HG02588 (cell line): ENCODE data around the gene GPR132.
"Not testable (repeated sequence)": the region's sequence is repeated elsewhere in the genome, so short reads cannot be mapped to it uniquely, and the experiment has no call there.

Experiments used
- ATAC-seq: cut with Tn5 transposase; IDR thresholded peaks from one replicate; pipeline ENCODE4 v1.9.1; 2021; ENCODE audit warnings: mild to moderate bottlenecking, moderate library complexity; ENCODE audit not compliant: unreplicated experiment

The GPR132 gene

DNA sequence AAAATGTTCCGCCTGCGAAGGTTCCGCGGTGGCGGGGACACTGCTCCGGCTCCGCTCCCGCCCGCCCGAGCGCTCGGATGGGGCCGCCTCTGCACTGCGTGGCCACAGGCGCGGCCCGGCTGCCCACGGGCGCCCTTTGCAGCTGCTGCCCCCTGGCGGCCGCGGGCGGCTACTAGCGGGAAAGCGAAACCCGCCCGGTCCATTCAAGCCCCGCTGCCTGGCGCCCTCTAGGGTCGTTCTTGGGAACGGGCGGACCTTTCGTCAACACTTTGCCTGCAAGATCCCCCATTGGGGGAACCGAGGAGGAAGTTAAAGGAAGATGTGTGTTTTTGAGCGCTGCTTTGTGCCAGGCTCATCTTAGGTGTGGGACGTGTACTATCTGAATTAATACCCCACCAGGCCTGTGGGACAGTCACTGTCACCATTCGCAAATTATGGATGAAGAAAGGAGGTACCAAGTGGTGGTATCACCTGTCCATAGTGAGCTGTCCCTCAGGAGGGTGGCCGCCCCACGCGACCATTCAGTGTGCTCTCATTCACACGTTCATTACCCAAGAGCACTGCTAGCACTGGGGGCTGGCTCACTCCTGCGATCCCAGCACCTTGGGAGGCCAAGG is 19.4 kb downstream of the GPR132 start:
- peak; percentile 53 for ATAC-seq

DNA sequence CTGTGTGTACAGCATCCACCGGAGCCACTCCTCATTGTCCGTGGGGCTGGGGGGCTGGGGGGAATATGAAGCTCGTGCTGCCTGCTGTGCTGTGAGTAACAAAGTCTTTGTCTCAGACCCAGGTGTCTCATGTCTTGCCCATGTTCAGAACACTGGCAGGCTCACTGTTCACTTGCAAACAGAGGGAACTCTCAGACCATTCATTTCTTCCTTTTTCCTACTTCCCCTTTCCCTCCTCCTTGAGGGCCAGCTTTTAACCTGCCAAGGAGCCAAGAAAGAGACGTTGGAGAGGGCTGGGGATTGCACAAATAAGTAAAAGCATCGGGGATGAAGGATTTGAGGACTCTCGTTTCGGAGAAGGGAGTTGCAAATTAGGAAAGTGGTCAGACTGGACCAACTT is 21.6 kb downstream of the GPR132 start:
- no peak for ATAC-seq

DNA sequence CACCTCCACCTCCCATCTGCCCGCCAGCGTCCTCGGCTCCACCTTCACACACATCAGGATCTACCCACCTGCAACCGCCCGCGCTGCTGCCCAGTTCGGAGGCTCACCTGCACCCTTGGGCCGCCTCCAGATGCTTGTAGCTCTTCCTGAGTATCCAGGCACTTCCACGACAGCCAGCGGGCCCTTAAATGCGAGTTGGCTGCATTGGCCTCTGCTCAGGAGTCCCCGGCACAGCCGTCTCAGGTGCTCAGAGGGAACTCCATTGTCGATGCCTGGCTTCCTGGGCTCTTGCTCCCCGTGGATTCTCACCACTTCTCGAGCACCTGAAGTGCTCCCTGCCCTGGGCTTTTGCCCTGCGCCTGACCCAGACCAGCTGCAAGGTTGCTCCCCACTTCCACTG is 22.4 kb downstream of the GPR132 start:
- ATAC-seq, result no peak

GRCh38 chr14:105041841-105042765 is 23.1 kb downstream of the GPR132 start:
- no peak for ATAC-seq

DNA sequence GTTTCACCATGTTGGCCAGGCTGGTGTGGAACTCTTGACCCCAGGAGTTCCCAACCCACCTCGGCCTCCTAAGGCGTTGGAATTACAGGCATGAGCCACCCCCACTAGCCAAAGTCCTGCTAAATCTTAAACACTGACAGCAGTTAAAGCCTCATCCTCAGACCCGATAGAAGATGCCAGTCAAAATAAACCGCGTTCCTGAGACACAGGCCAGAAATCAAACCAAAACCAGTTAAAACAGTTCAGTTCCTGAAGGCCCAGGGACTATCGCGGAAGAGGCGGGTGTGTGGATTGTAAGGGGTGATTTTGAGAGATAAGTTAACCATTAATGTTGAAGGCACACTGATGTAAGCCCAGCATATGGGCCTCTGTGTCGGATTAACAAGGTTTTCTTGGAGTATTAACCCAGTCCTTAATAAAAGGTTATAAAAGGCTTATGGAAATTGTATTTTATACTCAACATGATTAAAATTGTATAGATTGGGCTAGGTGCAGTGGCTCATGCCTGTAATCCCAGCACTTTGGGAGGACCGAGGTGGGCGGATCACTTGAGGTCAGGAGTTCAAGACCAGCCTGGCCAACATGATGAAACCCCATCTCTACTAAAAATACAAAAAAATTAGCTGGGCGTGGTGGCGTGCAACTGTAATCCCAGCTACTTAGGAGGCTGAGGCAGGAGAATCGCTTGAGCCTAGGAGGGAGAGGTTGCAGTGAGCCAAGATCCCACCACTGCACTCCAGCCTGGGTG is 25.6 kb downstream of the GPR132 start:
- ATAC-seq, result no peak

GRCh38 chr14:105035616-105036015 is 29.6 kb downstream of the GPR132 start:
- ATAC-seq, result not testable (repeated sequence)

- no peak for ATAC-seq
Measured at GRCh38 chr14:105034315-105035039, 30.8 kb downstream of the GPR132 start.

GRCh38 chr14:105033412-105033900 is 31.8 kb downstream of the GPR132 start:
- not testable (repeated sequence) for ATAC-seq

DNA sequence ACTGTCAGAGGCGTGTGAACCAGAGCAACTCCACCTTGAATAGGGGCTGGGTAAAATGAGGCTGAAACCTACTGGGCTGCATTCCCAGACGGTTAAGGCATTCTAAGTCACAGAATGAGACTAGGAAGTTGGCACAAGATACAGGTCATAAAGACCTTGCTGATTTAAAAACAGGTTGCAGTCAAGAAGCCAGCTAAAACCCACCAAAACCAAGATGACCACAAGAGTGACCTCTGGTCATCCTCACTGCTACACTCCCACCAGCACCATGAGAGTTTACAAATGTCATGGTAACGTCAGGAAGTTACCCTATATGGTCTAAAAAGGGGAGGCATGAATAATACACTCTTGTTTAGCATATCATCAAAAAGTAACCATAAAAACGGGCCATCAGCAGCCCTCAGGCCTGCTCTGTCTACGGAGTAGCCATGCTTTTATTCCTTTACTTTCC is 32.8 kb downstream of the GPR132 start:
- not testable (repeated sequence) for ATAC-seq

DNA sequence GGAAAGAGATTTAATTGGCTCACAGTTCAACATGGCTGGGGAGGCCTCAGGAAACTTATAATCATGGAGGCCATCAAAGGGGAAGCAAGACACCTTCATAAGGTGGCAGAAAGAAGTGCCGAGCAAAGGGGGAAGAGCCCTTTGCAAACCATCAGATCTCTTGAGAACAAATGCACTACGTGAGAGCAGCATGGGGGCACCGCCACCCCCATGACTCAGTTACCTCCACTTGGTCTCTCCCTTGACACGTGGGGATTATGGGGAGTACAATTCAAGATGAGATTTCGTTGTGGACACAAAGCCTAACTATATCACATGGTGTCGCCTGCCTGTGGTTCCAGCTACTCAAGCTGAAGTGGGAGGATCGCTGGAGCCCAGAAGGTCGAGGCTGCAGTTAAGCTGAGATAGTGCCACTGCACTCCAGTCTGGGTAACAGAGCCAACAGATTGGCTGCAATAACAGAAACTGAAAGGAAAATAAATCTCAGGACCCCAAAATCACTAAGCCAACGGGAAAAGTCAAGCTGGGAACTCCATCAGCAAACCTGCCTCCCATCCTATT is 34.3 kb downstream of the GPR132 start:
- ATAC-seq, result no peak

GRCh38 chr14:105030194-105030593 is 35.0 kb downstream of the GPR132 start:
- ATAC-seq, result no peak

DNA sequence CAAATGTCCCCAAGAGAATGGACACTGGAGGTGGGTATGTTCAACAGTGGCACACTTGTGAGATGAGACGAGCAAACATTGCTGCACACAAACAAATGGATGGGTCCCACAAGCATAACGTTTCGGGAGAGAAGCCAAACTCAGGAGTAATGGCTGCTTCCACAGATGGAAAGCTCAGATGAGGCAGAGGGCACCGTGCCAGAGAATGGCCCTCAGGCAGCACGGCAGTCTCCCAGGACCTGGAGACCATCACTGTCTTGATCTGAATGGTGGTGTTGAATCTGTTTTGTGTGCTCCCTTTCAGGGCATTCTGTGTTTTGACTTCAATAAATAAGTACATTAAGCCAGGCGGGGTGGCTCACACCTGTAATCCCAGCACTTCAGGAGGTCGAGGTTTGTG is 35.8 kb downstream of the GPR132 start:
- no peak for ATAC-seq

DNA sequence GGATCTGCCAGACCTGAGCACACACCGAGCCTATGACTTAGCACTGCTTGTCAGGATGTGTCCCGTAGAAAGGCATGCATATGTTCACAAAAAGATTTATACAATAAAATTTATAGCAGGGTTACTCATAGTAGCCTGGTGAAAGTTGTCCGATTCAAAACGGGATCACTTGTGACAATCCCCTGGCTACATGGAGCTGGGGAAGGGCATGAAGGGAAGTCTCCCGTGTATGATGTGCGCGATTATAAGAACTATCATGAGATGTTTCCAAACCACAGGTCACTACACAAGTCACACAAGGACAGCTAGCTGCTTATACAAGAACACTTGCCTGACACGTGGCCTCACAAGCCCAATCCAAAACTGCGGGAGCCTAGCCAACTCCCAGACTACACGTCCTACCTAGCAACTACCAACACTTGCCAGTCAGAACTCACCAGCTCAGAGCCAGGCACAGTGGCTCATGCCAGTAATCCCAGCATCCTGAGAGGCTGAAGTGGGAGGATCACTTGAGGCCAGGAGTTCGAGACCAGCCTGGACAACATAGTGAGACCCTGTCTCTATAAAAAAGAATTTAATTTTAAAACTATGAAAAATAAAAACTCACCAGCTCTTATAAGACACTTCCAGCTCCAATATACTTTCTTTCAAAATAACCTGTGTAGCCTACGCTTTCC is 36.8 kb downstream of the GPR132 start:
- ATAC-seq, result no peak

DNA sequence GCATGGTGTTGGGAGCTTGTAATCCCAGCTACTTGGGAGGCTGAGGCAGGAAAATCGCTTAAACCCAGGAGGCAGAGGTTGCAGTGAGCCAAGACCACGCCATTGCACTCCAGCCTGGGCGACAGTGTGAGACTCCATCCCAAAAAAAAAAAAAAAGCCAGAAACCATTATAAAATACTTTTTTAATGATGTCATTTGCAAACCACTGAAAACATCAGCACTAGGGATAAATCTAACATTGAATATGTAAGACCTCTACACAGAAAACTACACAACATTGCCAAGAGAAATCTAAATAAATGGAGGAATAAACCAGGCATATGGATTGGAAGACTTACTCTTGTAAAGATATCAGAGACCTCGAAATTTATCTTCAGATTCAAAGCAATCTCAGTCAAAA is 37.5 kb downstream of the GPR132 start:
- not testable (repeated sequence) for ATAC-seq

- no peak for ATAC-seq
Measured at GRCh38 chr14:105026802-105027563, 38.2 kb downstream of the GPR132 start.

DNA sequence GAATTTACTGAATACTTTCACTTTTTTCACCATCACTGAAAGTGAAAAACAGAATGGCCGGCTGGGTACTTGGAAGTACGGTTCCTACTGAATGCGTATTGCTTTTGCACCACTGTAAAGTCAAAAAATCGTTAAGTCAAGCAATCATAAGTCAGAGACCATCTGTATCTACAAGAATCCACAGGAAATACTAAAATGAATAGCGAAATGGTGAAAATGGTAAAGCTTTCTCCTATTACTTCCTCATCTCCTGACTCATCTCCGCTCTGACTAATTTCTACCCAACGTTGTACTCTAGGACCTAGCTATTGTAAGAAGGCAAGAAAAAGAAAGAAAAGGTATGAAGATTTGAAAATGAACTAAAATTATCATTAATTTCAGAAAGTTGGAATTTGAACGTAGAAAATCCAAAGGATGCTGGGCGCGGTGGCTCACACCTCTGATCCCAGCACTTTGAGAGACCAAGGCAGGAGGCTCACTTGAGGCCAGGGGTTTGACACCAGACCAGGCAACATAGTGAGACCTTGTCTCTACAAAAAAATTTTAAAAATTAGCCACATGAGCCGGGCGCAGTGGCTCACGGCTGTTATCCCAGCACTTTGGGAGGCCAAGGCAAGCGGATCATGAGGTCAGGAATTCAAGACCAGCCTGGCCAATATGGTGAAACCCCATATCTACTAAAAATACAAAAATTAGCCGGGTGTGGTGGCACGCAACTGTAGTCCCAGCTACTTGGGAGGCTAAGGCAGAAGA is 39.0 kb downstream of the GPR132 start:
- no peak for ATAC-seq

GRCh38 chr14:105025429-105025828 is 39.8 kb downstream of the GPR132 start:
- ATAC-seq, result no peak

DNA sequence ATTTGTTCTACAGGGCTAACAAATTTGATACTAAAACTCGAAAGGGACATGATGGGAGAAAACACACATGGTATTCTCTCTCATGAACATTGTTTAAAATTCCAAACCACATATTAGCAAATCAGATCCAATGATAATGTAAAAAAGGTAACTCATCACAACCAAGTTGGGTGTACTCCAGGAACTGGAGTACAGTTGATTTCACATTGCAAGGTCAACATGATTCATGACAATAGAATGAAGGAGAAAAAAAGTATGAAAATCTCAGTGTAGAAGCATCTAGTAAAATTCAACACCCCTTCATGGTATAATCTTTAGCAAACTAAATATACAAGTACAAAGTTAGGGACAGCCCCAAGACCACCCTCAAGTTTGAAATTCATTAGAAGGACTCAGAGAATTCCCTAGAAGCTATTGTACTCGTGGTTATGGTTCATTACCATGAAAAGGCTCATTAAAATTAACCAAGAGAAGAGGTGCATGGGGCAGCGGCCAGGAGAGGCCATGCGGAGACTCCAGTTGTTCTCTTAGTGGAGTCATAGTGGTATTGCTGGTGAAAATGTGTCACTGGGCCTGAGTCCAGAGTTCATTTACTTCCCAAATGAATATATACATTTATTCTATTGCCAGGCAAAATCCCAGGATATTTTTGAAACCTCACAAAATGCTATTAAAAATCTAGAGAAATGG is 41.3 kb downstream of the GPR132 start:
- no peak for ATAC-seq
